A549 (cell line): ENCODE data around the gene ACACA. TPM values are rescaled to one million over a fixed set of nuclear protein-coding genes. Genes with fewer than 3 reads are reported as not detected.
A peak's percentile ranks its signal among the peaks of the same experiment; 100 is the strongest.

Experiments
- ATAC-seq, 2 experiments: fragments of 200-7000 bp in 1 of 2; fragments of >200 bp in 1 of 2; cut with Nextera tagmentation in 1 of 2; cut with Tn5 transposase in 1 of 2; 3 replicates each; pipeline versions ENCODE4 v1.8.0 to v1.9.1; 2018 to 2020; ENCODE audit warnings: mild to moderate bottlenecking in 1 of 2, moderate library complexity in 1 of 2
- CTCF ChIA-PET: fragments of 300-600 bp; sonication (Branson Sonifier 250); formaldehyde crosslinking; extraction: SDS; loops from one replicate; lab custom pipeline; 2021; ENCODE audit warnings: antibody characterized with exemption, inconsistent platforms; lab: Yijun Ruan, JAX
- POLR2A ChIA-PET: fragments of 350-600 bp; formaldehyde crosslinking; extraction: SDS; loops from one replicate; lab custom pipeline; 2021; ENCODE audit warnings: antibody characterized with exemption, inconsistent platforms; lab: Yijun Ruan, JAX
- DNase-seq, 2 experiments: peaks; one replicate each; pipeline versions ENCODE4 v3.0.0 to v3.0.0-alpha.2; 2011 to 2016; ENCODE audit warnings: low read depth in 1 of 2, low spot score in 1 of 2
- FAIRE-seq: peaks from 2 replicates; lab custom pipeline; 2011; peaks lifted over from hg19 to GRCh38; lab: Jason Lieb, UNC
- H3K27ac ChIP-seq, 2 experiments: fragments of >200 bp; sonication (Bioruptor Twin); formaldehyde crosslinking; 3 replicates each; pipeline ENCODE4 v1.5.1; 2016 to 2017
- H3K4me1 ChIP-seq: fragments of >200 bp; sonication (Bioruptor Twin); formaldehyde crosslinking; 3 replicates; pipeline ENCODE4 v1.6.1; 2016
- H3K4me2 ChIP-seq: fragments of >200 bp; sonication (Bioruptor Twin); formaldehyde crosslinking; 3 replicates; pipeline ENCODE4 v1.6.1; 2016
- H3K4me3 ChIP-seq: fragments of >200 bp; sonication (Bioruptor Twin); formaldehyde crosslinking; 3 replicates; pipeline ENCODE4 v1.5.1; 2016
- H3K9me3 ChIP-seq: fragments of >200 bp; sonication (Bioruptor Twin); formaldehyde crosslinking; 3 replicates; pipeline ENCODE4 v1.6.1; 2016
- BHLHE40 ChIP-seq: IDR thresholded peaks from 2 replicates; pipeline ENCODE4 v1.6.1; 2012; ENCODE audit warnings: low read depth, low read length, inconsistent platforms
- CEBPB ChIP-seq, 2 experiments: fragments of >200 bp in 1 of 2; sonication (Bioruptor Twin) in 1 of 2; formaldehyde crosslinking in 1 of 2; IDR thresholded peaks; 2 replicates each; pipeline ENCODE4 v1.6.1; 2012 to 2016
- CHD2 ChIP-seq: fragments of 150-350 bp; IDR thresholded peaks from 2 replicates; pipeline ENCODE4 v1.6.1; 2014; ENCODE audit warnings: low read length; ENCODE audit not compliant: partially characterized antibody
- CHD4 ChIP-seq: fragments of 200-600 bp; sonication (generic); IDR thresholded peaks from 2 replicates; pipeline ENCODE4 v1.6.1; 2016; ENCODE audit warnings: antibody characterized with exemption, mild to moderate bottlenecking, borderline replicate concordance
- CTCF ChIP-seq: fragments of >200 bp; sonication (Bioruptor Twin); formaldehyde crosslinking; IDR thresholded peaks from 3 replicates; pipeline ENCODE4 v1.5.1; 2016
- ELK1 ChIP-seq: fragments of 150-350 bp; IDR thresholded peaks from 2 replicates; pipeline ENCODE4 v1.6.1; 2014; ENCODE audit warnings: low read depth, mild to moderate bottlenecking, low read length
- EP300 ChIP-seq, 2 experiments: fragments of >200 bp; sonication (Bioruptor Twin); formaldehyde crosslinking; IDR thresholded peaks; 2 replicates in 1 of 2; 3 replicates in 1 of 2; pipeline ENCODE4 v1.6.1; 2016 to 2017
- ESRRA ChIP-seq: fragments of 150-350 bp; IDR thresholded peaks from 2 replicates; pipeline ENCODE4 v1.6.1; 2014; ENCODE audit warnings: mild to moderate bottlenecking, low read length, borderline replicate concordance
- FOSB ChIP-seq: fragments of 250-450 bp; sonication (Bioruptor Pico); IDR thresholded peaks from 2 replicates; pipeline ENCODE4 v1.5.0; 2020; ENCODE audit warnings: mild to moderate bottlenecking, moderate library complexity
- FOXS1 ChIP-seq: fragments of 250-450 bp; sonication (Bioruptor Pico); IDR thresholded peaks from 2 replicates; pipeline ENCODE4 v1.5.0; 2020; ENCODE audit warnings: mild to moderate bottlenecking, moderate library complexity
- HMGXB4 ChIP-seq: fragments of 250-450 bp; sonication (Bioruptor Pico); IDR thresholded peaks from 2 replicates; pipeline ENCODE4 v1.5.0; 2021; ENCODE audit warnings: mild to moderate bottlenecking, moderate library complexity, borderline replicate concordance
- HOXA7 ChIP-seq: fragments of 250-450 bp; sonication (Bioruptor Pico); IDR thresholded peaks from 2 replicates; pipeline ENCODE4 v1.5.0; 2020; ENCODE audit warnings: mild to moderate bottlenecking, moderate library complexity
- HOXB13 ChIP-seq: fragments of 250-450 bp; sonication (Bioruptor Pico); IDR thresholded peaks from 2 replicates; pipeline ENCODE4 v1.5.0; 2020; ENCODE audit warnings: low read depth, mild to moderate bottlenecking, moderate library complexity
- JUN ChIP-seq, 2 experiments: fragments of >200 bp; sonication (Bioruptor Twin); formaldehyde crosslinking; IDR thresholded peaks; 2 replicates in 1 of 2; 3 replicates in 1 of 2; pipeline ENCODE4 v1.6.1; 2016 to 2017
- MAFK ChIP-seq: fragments of 450-650 bp; IDR thresholded peaks from 2 replicates; pipeline ENCODE4 v1.6.1; 2014; ENCODE audit not compliant: partially characterized antibody
- MAX ChIP-seq: IDR thresholded peaks from 2 replicates; pipeline ENCODE4 v1.6.1; 2012
- MYC ChIP-seq: IDR thresholded peaks from 2 replicates; pipeline ENCODE4 v1.6.1; 2012; ENCODE audit warnings: mild to moderate bottlenecking, inconsistent platforms, low read length, improper control_type of control experiment, borderline replicate concordance
- NR3C1 ChIP-seq: fragments of >200 bp; sonication (Bioruptor Twin); formaldehyde crosslinking; IDR thresholded peaks from 3 replicates; pipeline ENCODE4 v1.6.1; 2017
- PBX3 ChIP-seq: IDR thresholded peaks from 2 replicates; pipeline ENCODE4 v1.6.1; 2012
- POLR2AphosphoS2 ChIP-seq: conservative IDR thresholded peaks from 2 replicates; pipeline ENCODE4 v1.6.1; 2012; ENCODE audit warnings: low read length, improper control_type of control experiment, inconsistent platforms
- RAD21 ChIP-seq, 2 experiments: fragments of >200 bp in 1 of 2; sonication (Bioruptor Twin) in 1 of 2; formaldehyde crosslinking in 1 of 2; IDR thresholded peaks in 1 of 2; conservative IDR thresholded peaks in 1 of 2; 2 replicates in 1 of 2; 3 replicates in 1 of 2; pipeline ENCODE4 v1.6.1; 2012 to 2018; ENCODE audit warnings: inconsistent platforms in 1 of 2
- SMC3 ChIP-seq: fragments of >200 bp; sonication (Bioruptor Twin); formaldehyde crosslinking; IDR thresholded peaks from 3 replicates; pipeline ENCODE4 v1.6.1; 2018; ENCODE audit warnings: inconsistent platforms
- TFCP2L1 ChIP-seq: fragments of 250-450 bp; sonication (Bioruptor Pico); IDR thresholded peaks from 2 replicates; pipeline ENCODE4 v1.5.0; 2021; ENCODE audit warnings: mild to moderate bottlenecking
- ZFP36 ChIP-seq: fragments of 450-650 bp; IDR thresholded peaks from 2 replicates; pipeline ENCODE4 v1.6.1; 2014; ENCODE audit warnings: borderline replicate concordance; ENCODE audit not compliant: partially characterized antibody
- ZNF302 ChIP-seq: fragments of 250-450 bp; sonication (Bioruptor Pico); IDR thresholded peaks from 2 replicates; pipeline ENCODE4 v1.9.0; 2021; ENCODE audit warnings: inconsistent platforms, mild to moderate bottlenecking, moderate library complexity
- ZSCAN20 ChIP-seq: fragments of 250-450 bp; sonication (Bioruptor Pico); IDR thresholded peaks from 2 replicates; pipeline ENCODE4 v1.8.0; 2022; ENCODE audit warnings: mild to moderate bottlenecking, moderate library complexity
- WGBS: methylation state at CpG from one replicate; pipeline ENCODE4 v1.1.6; 2017; ENCODE audit errors: missing lambda C conversion rate; 5-methylcytosine and 5-hydroxymethylcytosine counted together
- polyA plus RNA-seq, 4 experiments: library from polyadenylated mRNA; depleted of rRNA in 3 of 4; stranded (reverse); fragments of >200 nt; fragmentation: RNase III in 1 of 4; extraction: RNeasy Plus Mini Kit Qiagen cat#74134 plus additional on column Dnase treatment in 1 of 4; gene quantifications; 2 replicates in 3 of 4; 3 replicates in 1 of 4; pipeline ENCODE4 v1.2.3, GENCODE V29; 2011 to 2017

Gene ACACA
- polyA plus RNA-seq, 2 of the 4 experiments (the other 2 are of a cell fraction) = 51.8 to 112 TPM

- no peaks in the 10 kb centered on the region for H3K4me1 ChIP-seq
- 95% methylated on average over 5 of the region's 5 CpGs for WGBS
- FAIRE-seq (no peak), ATAC-seq (no peak), DNase-seq (no peak)
- no peak for TF ChIP-seq MAFK
- no peak for TF ChIP-seq BHLHE40
- TF ChIP-seq TFCP2L1 = no peak
- no peak for TF ChIP-seq NR3C1
- CTCF ChIA-PET = interaction anchor here (1.0 to 10.4 kb wide), 35 partner anchors 11 to 1080 kb away, joined by 3 to 263 read pairs (median 7); partner anchors contain the start of gene MRM1
- H3K27ac ChIP-seq = no peak overlapping the region
- H3K9me3 ChIP-seq = no peaks in the 10 kb centered on the region
- H3K4me3 ChIP-seq = no peak overlapping the region
- POLR2A ChIA-PET = interaction anchor here (1.2 kb wide), 1 partner anchor 100 kb away, joined by 3 read pairs; the partner anchor contains the start of gene AATF
- no peak overlapping the region for H3K4me2 ChIP-seq
Observed at GRCh38 chr17:37048811-37049210, 357.8 kb downstream of the ACACA start.

GRCh38 chr17:37047631-37048104, 359.0 kb downstream of the ACACA start:
- ChIA-PET CTCF (interaction anchor here (0.5 to 10.4 kb wide), 138 partner anchors 10 to 1516 kb away, joined by 3 to 263 read pairs (median 4); partner anchors contain the start of genes AATF and MRM1), POLR2A (interaction anchor here (1.2 kb wide), 1 partner anchor 99 kb away, joined by 3 read pairs; the partner anchor contains the start of gene AATF)
- WGBS = 8% methylated on average over 9 of the region's 9 CpGs
- FAIRE-seq = no peak
- Histone ChIP-seq H3K9me3 (no peaks in the 10 kb centered on the region), H3K27ac (no peak overlapping the region), H3K4me1 (peaks cover 4% of the 10 kb centered on the region; the same call in 2 of the 3 replicates), H3K4me3 (no peak overlapping the region), H3K4me2 (no peak overlapping the region)
- no peak for TF ChIP-seq MYC
- TF ChIP-seq CTCF = peak; percentile 98
- TF ChIP-seq RAD21 (conservative IDR thresholded peaks at IDR 0.05 in 1 of 2, IDR thresholded peaks at IDR 0.05 in 1 of 2) = peak; percentile 96 to 97
- no peak for TF ChIP-seq ZNF302 (CRISPR knock-in tag)
- TF ChIP-seq HOXA7 = no peak
- no peak for TF ChIP-seq ZSCAN20 (CRISPR knock-in tag)
- no peak for TF ChIP-seq EP300 (IDR thresholded peaks at IDR 0.05)
- TF ChIP-seq SMC3 = peak; percentile 95
- TF ChIP-seq CEBPB (IDR thresholded peaks at IDR 0.05) = no peak
- peak; percentile 17 for TF ChIP-seq CHD2
- peak; percentile 39; the same call in 1 of the 2 replicates for TF ChIP-seq MAX
- peak; percentile 82 to 90 for ATAC-seq
- peak; percentile 80 to 87 for DNase-seq

GRCh38 chr17:37045351-37045922, 361.2 kb downstream of the ACACA start:
- POLR2A ChIA-PET = interaction anchor here (0.7 kb wide), 1 partner anchor 194 kb away, joined by 4 read pairs; no protein-coding TSS in a partner anchor
- Histone ChIP-seq H3K4me1 (peaks cover 4% of the 10 kb centered on the region; the same call in 2 of the 3 replicates), H3K4me3 (no peak overlapping the region), H3K9me3 (no peaks in the 10 kb centered on the region), H3K4me2 (no peak overlapping the region), H3K27ac (no peak overlapping the region)
- FAIRE-seq (no peak), DNase-seq (no peak), ATAC-seq (no peak)
- 81% methylated on average over 7 of the region's 7 CpGs for WGBS
- CTCF ChIA-PET = interaction anchor here (0.5 to 10.4 kb wide), 23 partner anchors 8 to 564 kb away, joined by 3 to 263 read pairs (median 3); partner anchors contain the start of genes AATF and MRM1
- TF ChIP-seq BHLHE40 (no peak), ESRRA (no peak), HMGXB4 (CRISPR knock-in tag) (no peak), FOSB (no peak), HOXB13 (CRISPR knock-in tag) (no peak), ZFP36 (no peak), JUN (IDR thresholded peaks at IDR 0.05) (no peak), CHD4 (no peak), CHD2 (no peak), MAFK (no peak), PBX3 (no peak), FOXS1 (CRISPR knock-in tag) (no peak), POLR2AphosphoS2 (no peak), EP300 (IDR thresholded peaks at IDR 0.05) (no peak), RAD21 (conservative IDR thresholded peaks at IDR 0.05 in 1 of 2, IDR thresholded peaks at IDR 0.05 in 1 of 2) (no peak), ELK1 (no peak)
